Hepatocyte (in vitro differentiated cells): ENCODE measurements around the gene NRIP3.

Experiments used
- EZH2 ChIP-seq: fragments of 200-600 bp; sonication (generic); IDR thresholded peaks from 2 replicates; pipeline ENCODE4 v1.6.1; 2016; ENCODE audit warnings: antibody characterized with exemption, mild to moderate bottlenecking, borderline replicate concordance
- TF ChIP-seq, protein P1 (sequence below): fragments of 200-600 bp; sonication (generic); IDR thresholded peaks from 2 replicates; pipeline ENCODE4 v1.5.1; 2016; ENCODE audit warnings: antibody characterized with exemption, mild to moderate bottlenecking; ENCODE audit not compliant: poor library complexity

DNA sequence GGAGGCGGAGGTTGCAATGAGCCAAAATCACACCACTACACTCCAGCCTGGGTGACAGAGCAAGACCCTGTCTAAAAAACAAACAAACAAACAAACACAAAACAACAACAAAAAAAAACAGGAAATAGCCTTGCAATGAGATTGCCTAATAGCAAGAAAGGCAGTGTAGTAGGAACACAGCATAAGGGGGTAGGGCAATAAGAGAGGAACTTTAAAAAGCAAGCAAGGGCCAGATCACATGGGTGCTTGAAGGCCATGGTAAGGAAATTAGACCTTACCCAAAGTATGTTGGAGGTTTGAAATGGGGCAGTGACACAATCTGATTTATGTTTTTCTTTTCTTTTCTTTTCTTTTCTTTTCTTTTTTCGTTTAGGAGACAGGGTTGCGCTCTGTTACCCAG is 34.7 kb upstream of the NRIP3 start:
- TF ChIP-seq, protein P1, sequence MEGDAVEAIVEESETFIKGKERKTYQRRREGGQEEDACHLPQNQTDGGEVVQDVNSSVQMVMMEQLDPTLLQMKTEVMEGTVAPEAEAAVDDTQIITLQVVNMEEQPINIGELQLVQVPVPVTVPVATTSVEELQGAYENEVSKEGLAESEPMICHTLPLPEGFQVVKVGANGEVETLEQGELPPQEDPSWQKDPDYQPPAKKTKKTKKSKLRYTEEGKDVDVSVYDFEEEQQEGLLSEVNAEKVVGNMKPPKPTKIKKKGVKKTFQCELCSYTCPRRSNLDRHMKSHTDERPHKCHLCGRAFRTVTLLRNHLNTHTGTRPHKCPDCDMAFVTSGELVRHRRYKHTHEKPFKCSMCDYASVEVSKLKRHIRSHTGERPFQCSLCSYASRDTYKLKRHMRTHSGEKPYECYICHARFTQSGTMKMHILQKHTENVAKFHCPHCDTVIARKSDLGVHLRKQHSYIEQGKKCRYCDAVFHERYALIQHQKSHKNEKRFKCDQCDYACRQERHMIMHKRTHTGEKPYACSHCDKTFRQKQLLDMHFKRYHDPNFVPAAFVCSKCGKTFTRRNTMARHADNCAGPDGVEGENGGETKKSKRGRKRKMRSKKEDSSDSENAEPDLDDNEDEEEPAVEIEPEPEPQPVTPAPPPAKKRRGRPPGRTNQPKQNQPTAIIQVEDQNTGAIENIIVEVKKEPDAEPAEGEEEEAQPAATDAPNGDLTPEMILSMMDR, result no peak
- TF ChIP-seq EZH2, result no peak
